NCI-H2196 (cell line): ENCODE measurements around the gene ABCG2.
"Not testable (repeated sequence)": the region's sequence is repeated elsewhere in the genome, so short reads cannot be mapped to it uniquely, and the experiment has no call there.

Source experiments
- DNase-seq: peaks from one replicate; lab custom pipeline; 2025; ENCODE audit not compliant: unreplicated experiment; lab: John Stamatoyannopoulos, UW

ABCG2 gene

GRCh38 chr4:88169298-88169697 is 10.9 kb upstream of the ABCG2 start:
- DNase-seq = no peak

- DNase-seq = no peak
These were observed 8.2 kb upstream of the ABCG2 start for GRCh38 chr4:88166608-88167007.

GRCh38 chr4:88163336-88163735 is 4.9 kb upstream of the ABCG2 start:
- no peak for DNase-seq

- no peak for DNase-seq
These were observed 4.2 kb upstream of the ABCG2 start for GRCh38 chr4:88162626-88163025.

GRCh38 chr4:88159229-88159725 is 838 bp upstream of the ABCG2 start:
- no peak for DNase-seq

GRCh38 chr4:88158038-88158488 is 376 bp downstream of the ABCG2 start:
- no peak for DNase-seq

- not testable (repeated sequence) for DNase-seq
These were observed 6.1 kb downstream of the ABCG2 start for GRCh38 chr4:88152331-88152730.

- DNase-seq = no peak
These were observed 9.9 kb downstream of the ABCG2 start for GRCh38 chr4:88148560-88148959.

- DNase-seq = no peak
These were observed 10.6 kb downstream of the ABCG2 start for GRCh38 chr4:88147799-88148217.

- no peak for DNase-seq
These were observed 11.5 kb downstream of the ABCG2 start for GRCh38 chr4:88146891-88147290.

GRCh38 chr4:88144866-88145300 is 13.6 kb downstream of the ABCG2 start:
- no peak for DNase-seq

- no peak for DNase-seq
These were observed 14.4 kb downstream of the ABCG2 start for GRCh38 chr4:88144048-88144447.

GRCh38 chr4:88143504-88143903 is 14.9 kb downstream of the ABCG2 start:
- no peak for DNase-seq

- no peak for DNase-seq
These were observed 19.9 kb downstream of the ABCG2 start for GRCh38 chr4:88138561-88138960.

GRCh38 chr4:88137112-88137511 is 21.3 kb downstream of the ABCG2 start:
- DNase-seq = no peak

- no peak for DNase-seq
These were observed 22.2 kb downstream of the ABCG2 start for GRCh38 chr4:88136249-88136648.

- no peak for DNase-seq
These were observed 23.1 kb downstream of the ABCG2 start for GRCh38 chr4:88135356-88135663.

GRCh38 chr4:88134536-88135355 is 23.7 kb downstream of the ABCG2 start:
- no peak for DNase-seq

- DNase-seq = no peak
These were observed 24.3 kb downstream of the ABCG2 start for GRCh38 chr4:88134111-88134510.

- no peak for DNase-seq
These were observed 27.7 kb downstream of the ABCG2 start for GRCh38 chr4:88130544-88131305.

- no peak for DNase-seq
These were observed 28.4 kb downstream of the ABCG2 start for GRCh38 chr4:88130003-88130402.

GRCh38 chr4:88122260-88122659 is 36.2 kb downstream of the ABCG2 start:
- DNase-seq = not testable (repeated sequence)
